NT2/D1 (cell line): Measurements from ENCODE around the gene CDH18.

ENCODE experiments used
- YY1 ChIP-seq: IDR thresholded peaks from 2 replicates; pipeline ENCODE4 v1.6.1; 2011; ENCODE audit not compliant: insufficient read length, insufficient read depth
- ZNF274 ChIP-seq: IDR thresholded peaks from 2 replicates; pipeline ENCODE4 v1.6.1; 2011; ENCODE audit warnings: mild to moderate bottlenecking, low read depth, low read length

DNA sequence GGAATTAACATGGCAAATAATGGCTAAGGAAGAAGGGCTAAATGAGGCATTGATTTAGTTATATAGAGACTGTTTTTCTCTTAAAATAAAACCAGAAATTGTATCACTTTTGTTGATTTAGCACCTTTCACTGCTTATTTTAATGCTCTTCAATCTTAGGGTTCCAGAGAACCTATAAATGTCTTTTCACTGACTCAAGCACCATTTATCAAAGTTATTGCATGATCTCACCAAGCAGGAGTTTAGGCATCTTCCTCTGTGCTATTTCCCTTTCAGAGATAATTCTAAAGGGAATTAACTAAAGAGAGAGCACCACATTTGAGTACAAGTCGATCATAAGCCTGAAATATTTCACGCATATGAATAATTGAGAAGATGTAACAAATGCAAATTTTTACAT, 357.1 kb downstream of the CDH18 start:
- TF ChIP-seq ZNF274 (no peak), YY1 (no peak)
